ENCODE data around the gene REG4.

GRCh38 chr1:119794230-119794875 is 16.9 kb downstream of the REG4 start:
- TF ChIP-seq RAD21 (IDR thresholded peaks at IDR 0.05; ENCODE audit: low read length) (no peak), RFX5 (IDR thresholded peaks at IDR 0.05; ENCODE audit: low read depth, low read length) (no peak), POLR2A (IDR thresholded peaks at IDR 0.05; ENCODE audit: low read depth, low read length) (no peak), RCOR1 (IDR thresholded peaks at IDR 0.05; ENCODE audit: insufficient replicate concordance, low read length) (no peak), MXI1 (IDR thresholded peaks at IDR 0.05; ENCODE audit: borderline replicate concordance, low read depth, low read length) (no peak), MAFK (IDR thresholded peaks at IDR 0.05; ENCODE audit: low read depth, low read length) (no peak), FOS (IDR thresholded peaks at IDR 0.05; ENCODE audit: low read depth, low read length) (no peak), MAZ (IDR thresholded peaks at IDR 0.05; ENCODE audit: borderline replicate concordance, low read depth, low read length) (no peak), NFE2L2 (IDR thresholded peaks at IDR 0.05; ENCODE audit: low read depth, low read length) (no peak), CHD1 (IDR thresholded peaks at IDR 0.05; ENCODE audit: low read depth, low read length) (no peak), CEBPB (IDR thresholded peaks at IDR 0.05; ENCODE audit: low read depth, low read length) (no peak)
- TF ChIP-seq, protein P1, sequence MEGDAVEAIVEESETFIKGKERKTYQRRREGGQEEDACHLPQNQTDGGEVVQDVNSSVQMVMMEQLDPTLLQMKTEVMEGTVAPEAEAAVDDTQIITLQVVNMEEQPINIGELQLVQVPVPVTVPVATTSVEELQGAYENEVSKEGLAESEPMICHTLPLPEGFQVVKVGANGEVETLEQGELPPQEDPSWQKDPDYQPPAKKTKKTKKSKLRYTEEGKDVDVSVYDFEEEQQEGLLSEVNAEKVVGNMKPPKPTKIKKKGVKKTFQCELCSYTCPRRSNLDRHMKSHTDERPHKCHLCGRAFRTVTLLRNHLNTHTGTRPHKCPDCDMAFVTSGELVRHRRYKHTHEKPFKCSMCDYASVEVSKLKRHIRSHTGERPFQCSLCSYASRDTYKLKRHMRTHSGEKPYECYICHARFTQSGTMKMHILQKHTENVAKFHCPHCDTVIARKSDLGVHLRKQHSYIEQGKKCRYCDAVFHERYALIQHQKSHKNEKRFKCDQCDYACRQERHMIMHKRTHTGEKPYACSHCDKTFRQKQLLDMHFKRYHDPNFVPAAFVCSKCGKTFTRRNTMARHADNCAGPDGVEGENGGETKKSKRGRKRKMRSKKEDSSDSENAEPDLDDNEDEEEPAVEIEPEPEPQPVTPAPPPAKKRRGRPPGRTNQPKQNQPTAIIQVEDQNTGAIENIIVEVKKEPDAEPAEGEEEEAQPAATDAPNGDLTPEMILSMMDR (conservative IDR thresholded peaks at IDR 0.05; ENCODE audit: low read depth, low read length): no peak
